Nephron (organoid): Measurements from ENCODE around the gene CEP41.

ENCODE experiments used
- H3K27ac Mint-ChIP-seq, 3 experiments: 2 replicates each; pipeline ENCODE4 v1.8.0; 2020; ENCODE audit warnings: mixed read lengths in 3 of 3, mild to moderate bottlenecking in 2 of 3, moderate library complexity in 1 of 3
- H3K27me3 Mint-ChIP-seq: 2 replicates; pipeline ENCODE4 v1.8.0; 2021; ENCODE audit warnings: low read depth, mild to moderate bottlenecking, moderate library complexity, mixed read lengths
- H3K36me3 Mint-ChIP-seq: 2 replicates; pipeline ENCODE4 v1.8.0; 2020; ENCODE audit warnings: low read depth, mixed read lengths
- H3K4me1 Mint-ChIP-seq: 2 replicates; pipeline ENCODE4 v1.8.0; 2020; ENCODE audit warnings: mixed read lengths
- H3K4me3 Mint-ChIP-seq, 3 experiments: 2 replicates each; pipeline ENCODE4 v1.8.0; 2020; ENCODE audit warnings: mild to moderate bottlenecking in 3 of 3, mixed read lengths in 3 of 3, moderate library complexity in 2 of 3
- H3K9me3 Mint-ChIP-seq: 2 replicates; pipeline ENCODE4 v1.8.0; 2020; ENCODE audit warnings: mixed read lengths
- CTCF ChIP-seq, 3 experiments: fragments of 200-600 bp; sonication (generic); IDR thresholded peaks; one replicate each; pipeline ENCODE4 v1.5.0; 2021; ENCODE audit warnings: antibody characterized with exemption in 3 of 3; ENCODE audit not compliant: unreplicated experiment in 3 of 3

The CEP41 gene

GRCh38 chr7:130426564-130426963, 14.3 kb downstream of the CEP41 start:
- Mint-ChIP-seq H3K36me3 (peaks cover 3% of the 10 kb centered on the region), H3K27me3 (no peaks in the 10 kb centered on the region), H3K4me3 (peak overlapping the region in 1 of 3 experiments; percentile 21), H3K27ac (peak overlapping the region; percentile 0 to 72 (median 63)), H3K4me1 (peaks cover 41% of the 10 kb centered on the region), H3K9me3 (no peaks in the 10 kb centered on the region)
- TF ChIP-seq CTCF (IDR thresholded peaks at IDR 0.05; ENCODE audit: unreplicated experiment in 3 of 3) = no peak

GRCh38 chr7:130425796-130426195, 15.0 kb downstream of the CEP41 start:
- Mint-ChIP-seq H3K9me3 (no peaks in the 10 kb centered on the region), H3K27ac (peak overlapping the region; percentile 5 to 72 (median 37)), H3K27me3 (no peaks in the 10 kb centered on the region), H3K4me3 (peak overlapping the region in 1 of 3 experiments; percentile 2), H3K4me1 (peaks cover 49% of the 10 kb centered on the region), H3K36me3 (peaks cover 3% of the 10 kb centered on the region)
- no peak for TF ChIP-seq CTCF (IDR thresholded peaks at IDR 0.05; ENCODE audit: unreplicated experiment in 3 of 3)

- Mint-ChIP-seq H3K27me3 (no peaks in the 10 kb centered on the region), H3K27ac (peak overlapping the region in 2 of 3 experiments; percentile 12 to 76), H3K4me1 (peaks cover 59% of the 10 kb centered on the region), H3K4me3 (no peak overlapping the region), H3K36me3 (no peaks in the 10 kb centered on the region), H3K9me3 (no peaks in the 10 kb centered on the region)
- TF ChIP-seq CTCF (IDR thresholded peaks at IDR 0.05; ENCODE audit: unreplicated experiment in 3 of 3) = no peak
These were observed 17.2 kb downstream of the CEP41 start for GRCh38 chr7:130423501-130424037.

- Mint-ChIP-seq H3K9me3 (no peaks in the 10 kb centered on the region), H3K4me1 (peaks cover 65% of the 10 kb centered on the region), H3K27me3 (no peaks in the 10 kb centered on the region), H3K4me3 (no peak overlapping the region), H3K36me3 (no peaks in the 10 kb centered on the region), H3K27ac (peak overlapping the region; percentile 68 to 90 (median 88))
- TF ChIP-seq CTCF (IDR thresholded peaks at IDR 0.05; ENCODE audit: unreplicated experiment in 3 of 3) = no peak
These were observed 19.1 kb downstream of the CEP41 start for GRCh38 chr7:130421684-130422083.

- Mint-ChIP-seq H3K27me3 (no peaks in the 10 kb centered on the region), H3K9me3 (no peaks in the 10 kb centered on the region), H3K4me3 (no peak overlapping the region), H3K36me3 (no peaks in the 10 kb centered on the region), H3K27ac (peak overlapping the region; percentile 68 to 90 (median 88)), H3K4me1 (peaks cover 65% of the 10 kb centered on the region)
- no peak for TF ChIP-seq CTCF (IDR thresholded peaks at IDR 0.05; ENCODE audit: unreplicated experiment in 3 of 3)
These were observed 19.8 kb downstream of the CEP41 start for GRCh38 chr7:130420943-130421578.

GRCh38 chr7:130419658-130420057, 21.2 kb downstream of the CEP41 start:
- H3K36me3 Mint-ChIP-seq = peaks cover 9% of the 10 kb centered on the region
- no peak for TF ChIP-seq CTCF (IDR thresholded peaks at IDR 0.05; ENCODE audit: unreplicated experiment in 3 of 3)
- H3K4me3 Mint-ChIP-seq = no peak overlapping the region
- no peaks in the 10 kb centered on the region for H3K9me3 Mint-ChIP-seq
- H3K27me3 Mint-ChIP-seq = no peaks in the 10 kb centered on the region
- H3K4me1 Mint-ChIP-seq = peaks cover 62% of the 10 kb centered on the region
- H3K27ac Mint-ChIP-seq = peak overlapping the region; percentile 44 to 80 (median 74)
